ENCODE data around the gene EYA4.
"Not testable (repeated sequence)": the region's sequence is repeated elsewhere in the genome, so short reads cannot be mapped to it uniquely, and the experiment has no call there.

Gene EYA4

DNA sequence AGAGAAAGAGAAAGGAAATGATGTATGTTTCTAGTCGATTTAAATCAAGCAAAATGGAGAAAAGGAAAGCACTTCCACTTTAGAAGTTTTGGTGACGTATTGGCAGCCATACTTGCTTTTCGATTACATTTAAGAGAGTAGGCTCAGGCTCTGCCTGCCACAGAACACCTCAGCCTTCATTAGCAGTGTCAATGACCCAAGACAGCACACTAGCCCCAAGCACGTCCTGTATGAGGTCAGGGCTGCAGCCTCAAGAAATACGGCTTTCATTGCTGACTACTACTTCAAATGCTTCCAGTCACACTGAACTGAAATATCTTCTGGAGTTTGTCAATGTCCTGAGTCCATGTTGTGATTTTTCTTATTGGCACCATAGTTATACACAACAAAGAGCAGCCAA, 285.3 kb downstream of the EYA4 start:
- no peak for DNase-seq (ENCODE audit: low read depth in 2 of 2)

DNA sequence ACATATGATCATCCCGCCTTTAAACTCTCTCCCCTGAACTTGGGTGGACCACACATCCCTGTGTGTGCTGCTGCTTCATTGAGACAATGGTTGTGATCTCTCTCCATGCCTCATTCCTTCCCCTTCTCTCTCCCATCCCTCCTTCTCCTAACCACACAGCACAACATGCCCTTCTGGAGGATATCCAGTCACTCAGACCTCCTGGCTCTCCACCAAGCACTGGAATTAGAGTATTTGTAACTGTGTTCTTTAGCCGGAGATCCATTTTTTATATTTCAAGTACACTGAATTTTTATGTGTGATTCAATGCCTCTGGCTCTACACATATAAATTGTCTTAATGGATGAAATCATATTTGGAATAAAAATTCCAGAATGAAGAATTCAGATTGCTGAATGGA, 287.4 kb downstream of the EYA4 start:
- no peak for DNase-seq (ENCODE audit: low read depth in 2 of 2)

DNA sequence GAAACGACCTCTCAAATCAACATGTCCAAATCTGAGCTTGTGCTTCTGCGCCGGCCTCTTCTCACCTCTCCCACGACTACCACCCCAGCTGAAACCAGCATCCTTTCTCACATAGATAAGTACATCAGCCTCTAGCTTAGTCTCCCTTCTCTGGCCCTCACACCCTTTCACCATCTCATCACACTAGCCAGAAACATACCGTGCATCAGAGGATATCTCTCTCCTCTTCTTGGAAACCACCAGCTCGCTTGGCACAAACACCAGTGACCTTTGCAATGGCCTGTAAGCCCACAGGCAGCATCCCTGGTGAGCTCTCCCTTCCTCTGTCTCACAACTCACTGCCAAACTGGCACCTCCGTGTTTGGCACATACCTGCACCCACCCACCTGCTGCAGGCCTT, 291.8 kb downstream of the EYA4 start:
- no peak for DNase-seq (ENCODE audit: low read depth in 2 of 2)

DNA sequence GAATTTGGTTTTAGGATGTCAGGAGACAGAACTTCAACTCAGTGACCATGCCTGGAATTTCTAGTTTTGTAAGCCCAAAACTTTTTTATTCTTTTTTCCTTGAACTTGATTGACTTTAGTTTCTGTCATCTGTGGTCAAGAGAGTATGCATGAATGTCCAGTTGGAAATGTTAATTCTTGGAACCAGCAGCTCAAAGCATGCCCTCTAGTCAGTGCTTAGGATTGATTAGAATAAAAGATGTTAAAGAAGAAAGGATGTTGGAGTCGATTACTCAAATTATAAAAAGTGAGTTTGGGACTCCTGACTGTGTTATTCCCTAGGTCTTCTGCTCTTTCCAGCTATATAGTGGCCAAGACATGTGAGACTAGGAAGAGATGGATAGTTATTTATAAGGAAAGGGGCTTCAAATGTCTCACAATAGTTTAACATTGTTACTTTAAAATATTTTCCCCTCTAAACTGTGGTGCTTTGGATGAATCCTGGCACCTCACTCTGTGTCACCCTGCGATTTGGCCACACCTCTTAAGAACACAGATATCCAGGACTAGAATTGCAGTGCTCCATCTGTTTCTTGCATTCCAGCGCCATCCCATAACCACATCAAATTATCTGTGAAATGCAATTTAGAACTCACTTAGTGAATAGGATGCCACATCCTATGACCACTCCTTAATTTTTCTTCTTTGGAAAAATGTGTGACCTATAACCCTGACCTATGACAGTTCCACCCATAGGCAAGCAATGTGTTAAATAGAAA, 298.5 kb downstream of the EYA4 start:
- DNase-seq (ENCODE audit: low read depth in 2 of 2): no peak

DNA sequence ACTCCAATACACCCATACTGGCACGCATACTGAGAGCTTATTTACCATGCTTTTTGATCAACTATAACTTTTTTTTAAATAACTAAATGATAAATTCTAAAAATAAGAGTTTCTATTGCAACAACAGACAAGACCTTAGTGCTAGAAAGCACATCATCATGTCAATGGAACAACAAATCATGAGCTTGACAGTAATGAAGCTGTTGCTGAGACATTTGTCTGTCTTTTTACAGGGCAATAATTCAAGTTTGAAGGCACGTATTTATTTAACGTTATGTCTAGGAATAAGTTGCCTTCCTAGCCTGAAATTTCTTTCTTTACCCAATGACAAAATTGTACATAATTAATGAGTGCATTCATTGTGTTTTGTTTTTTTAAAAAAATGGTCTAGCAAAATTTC, 299.2 kb downstream of the EYA4 start:
- DNase-seq (ENCODE audit: low read depth in 2 of 2): no peak

DNA sequence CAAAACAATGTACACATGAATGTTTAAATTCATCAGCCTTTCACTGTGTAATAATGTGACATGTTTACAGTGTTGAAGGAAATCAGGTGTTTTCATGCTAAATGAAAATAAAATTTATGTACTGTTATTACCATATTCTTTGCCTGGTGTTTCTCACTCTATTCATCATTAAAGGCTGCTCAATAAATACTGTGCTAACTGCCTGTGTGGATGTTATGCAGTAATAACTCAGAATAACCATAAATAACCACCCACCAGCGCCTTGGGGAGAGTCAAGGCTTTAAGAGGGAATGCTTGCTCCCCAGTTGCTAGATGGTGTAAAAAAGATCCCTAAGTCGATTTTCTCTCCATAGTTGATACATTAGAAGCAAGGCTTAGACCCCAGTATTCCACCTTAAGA, 299.9 kb downstream of the EYA4 start:
- no peak for DNase-seq (ENCODE audit: low read depth in 2 of 2)

DNA sequence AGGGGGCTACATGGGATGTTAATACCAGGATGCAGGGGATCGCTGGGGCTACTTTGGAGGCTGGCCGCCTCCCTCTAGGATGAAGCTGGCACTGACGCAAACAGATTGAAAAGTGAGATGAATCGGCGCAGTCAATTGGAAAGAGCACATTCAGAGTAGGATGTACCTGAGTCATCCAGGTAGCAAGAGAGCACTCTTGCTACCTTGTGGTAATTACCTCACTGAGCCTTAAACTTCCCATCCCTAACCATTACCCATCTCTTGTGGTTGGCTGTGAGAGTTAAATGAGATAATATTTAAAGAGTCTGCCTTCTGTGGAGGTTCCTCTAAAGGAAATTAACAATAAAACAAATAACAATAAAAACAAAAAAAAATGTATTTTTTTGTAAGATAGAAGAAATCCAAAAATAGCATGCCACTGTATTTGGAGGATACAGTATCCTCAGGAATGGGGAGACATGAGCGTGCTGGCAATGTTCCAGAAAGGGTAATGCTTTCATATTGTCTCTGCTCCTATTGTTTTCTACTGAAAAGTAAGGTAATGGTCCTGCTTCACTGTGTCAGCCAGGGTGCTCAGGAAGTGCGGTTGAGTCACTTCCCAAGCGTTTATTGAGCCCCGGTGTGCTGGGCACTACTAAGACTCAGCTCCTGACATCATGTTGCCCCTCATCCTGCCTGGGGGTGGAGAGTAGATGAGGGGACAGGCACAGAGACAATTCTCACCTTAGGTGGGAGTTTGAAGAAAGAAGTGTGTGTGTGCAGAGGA, 301.1 kb downstream of the EYA4 start:
- no peak for DNase-seq (ENCODE audit: low read depth in 2 of 2)

DNA sequence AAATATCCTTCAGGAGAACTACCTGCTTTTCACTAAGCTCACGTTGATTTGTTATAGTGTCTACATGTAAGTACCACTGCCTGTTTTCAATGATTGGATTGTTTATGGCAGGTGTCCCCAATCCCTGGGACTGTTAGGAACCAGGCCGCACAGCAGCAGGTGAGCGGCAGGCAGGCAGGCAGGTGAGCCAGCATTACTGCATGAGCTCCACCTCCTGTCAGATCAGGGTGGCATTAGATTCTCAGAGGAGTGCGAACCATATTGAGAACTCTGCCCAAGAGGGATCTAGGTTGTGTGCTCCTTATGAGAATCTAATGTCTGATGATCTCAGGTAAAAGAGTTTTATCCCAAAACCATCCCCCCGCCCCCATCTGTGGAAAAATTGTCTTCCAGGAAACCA, 303.3 kb downstream of the EYA4 start:
- no peak for DNase-seq (ENCODE audit: low read depth in 2 of 2)

DNA sequence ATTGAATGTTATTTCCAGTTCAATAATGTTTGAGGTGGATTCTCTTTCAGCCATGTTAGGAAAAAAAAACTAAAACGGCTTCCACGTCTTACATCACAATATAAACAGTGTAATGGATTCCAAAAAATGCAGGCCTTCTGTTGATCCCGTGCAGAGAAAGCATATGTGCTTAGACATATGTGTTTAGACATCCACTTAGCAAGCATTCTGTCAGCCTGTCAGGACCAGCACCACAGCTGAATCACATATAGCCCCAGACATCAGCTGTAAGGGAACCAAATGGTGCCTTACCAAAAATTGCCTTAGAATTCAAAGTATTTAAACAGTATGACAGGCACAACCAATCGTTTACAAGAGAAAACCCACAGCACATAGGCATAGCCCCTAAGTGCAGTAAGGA, 304.9 kb downstream of the EYA4 start:
- DNase-seq (ENCODE audit: low read depth in 2 of 2): no peak

DNA sequence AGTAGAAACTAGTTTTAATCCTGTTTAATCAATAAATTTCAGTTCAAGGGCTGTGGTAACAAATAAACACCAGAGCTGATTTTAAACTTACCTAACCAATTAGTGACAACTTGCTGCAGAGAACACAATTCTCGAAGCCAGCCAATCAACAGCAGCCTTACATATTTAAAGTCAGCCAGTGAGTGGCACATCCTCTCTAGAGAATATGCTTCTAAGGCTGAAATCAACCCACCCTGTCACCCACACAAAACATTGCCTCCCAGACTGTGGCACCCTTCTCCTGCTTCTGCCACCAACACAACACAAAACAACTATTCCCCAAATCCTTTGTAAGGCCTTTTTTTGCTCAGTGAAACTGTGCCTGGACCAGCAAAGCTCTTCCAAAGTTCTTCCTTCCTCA, 306.0 kb downstream of the EYA4 start:
- no peak for DNase-seq (ENCODE audit: low read depth in 2 of 2)

DNA sequence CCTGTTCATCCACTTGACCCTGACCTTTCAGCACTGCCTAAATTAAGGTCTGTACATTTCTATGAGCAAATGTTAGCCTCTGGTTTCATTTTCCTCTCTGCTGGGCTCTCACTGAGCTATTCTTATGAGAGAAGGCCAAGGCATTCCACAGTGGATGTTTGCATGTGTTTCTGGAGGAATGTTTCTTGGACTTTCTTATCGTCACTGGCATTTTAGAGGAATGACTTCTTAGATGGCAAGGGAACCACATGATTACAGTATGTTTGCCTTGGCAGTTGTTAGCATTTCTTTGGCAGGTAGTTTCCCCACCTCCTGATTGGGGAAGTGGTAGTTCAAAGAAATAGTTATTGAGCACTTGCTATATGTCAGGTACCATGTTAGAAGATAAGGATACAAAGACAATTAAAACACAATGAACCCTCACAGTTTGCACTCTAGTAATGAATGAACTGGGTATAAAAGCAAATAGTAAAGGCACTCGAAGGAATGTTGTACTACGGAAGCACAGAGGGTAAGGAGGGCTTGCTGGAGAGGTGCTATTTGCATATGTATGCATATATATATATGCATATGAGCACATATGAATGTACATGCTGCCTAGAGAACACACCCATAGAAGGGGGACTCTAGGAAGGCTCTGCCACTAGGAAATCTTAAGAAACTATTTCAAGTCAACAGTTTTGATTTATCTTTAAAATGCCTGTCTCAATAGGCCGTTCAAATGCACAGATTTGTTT, 307.4 kb downstream of the EYA4 start:
- no peak for DNase-seq (ENCODE audit: low read depth in 2 of 2)

DNA sequence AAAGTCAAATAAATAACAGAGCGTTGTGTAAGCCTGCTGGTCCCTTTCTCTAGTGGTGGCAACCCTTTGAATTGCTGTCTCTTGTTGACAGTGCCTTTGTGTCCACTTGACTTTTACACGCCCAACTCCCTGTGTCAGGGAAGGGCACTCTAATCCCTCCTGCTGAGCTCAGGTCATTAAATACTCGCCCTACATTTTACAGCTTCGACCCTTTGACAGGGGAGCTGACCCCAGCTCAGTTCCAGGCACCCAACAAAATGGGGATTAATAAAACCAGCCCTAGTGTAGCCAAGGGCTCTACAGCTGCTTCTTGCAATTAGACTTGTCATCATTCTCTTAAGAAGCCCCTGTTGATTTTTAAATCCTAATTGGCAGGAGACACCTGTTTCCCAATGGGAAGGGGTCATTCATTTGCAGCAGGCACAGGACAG, 308.2 kb downstream of the EYA4 start:
- DNase-seq (ENCODE audit: low read depth in 2 of 2): no peak

DNA sequence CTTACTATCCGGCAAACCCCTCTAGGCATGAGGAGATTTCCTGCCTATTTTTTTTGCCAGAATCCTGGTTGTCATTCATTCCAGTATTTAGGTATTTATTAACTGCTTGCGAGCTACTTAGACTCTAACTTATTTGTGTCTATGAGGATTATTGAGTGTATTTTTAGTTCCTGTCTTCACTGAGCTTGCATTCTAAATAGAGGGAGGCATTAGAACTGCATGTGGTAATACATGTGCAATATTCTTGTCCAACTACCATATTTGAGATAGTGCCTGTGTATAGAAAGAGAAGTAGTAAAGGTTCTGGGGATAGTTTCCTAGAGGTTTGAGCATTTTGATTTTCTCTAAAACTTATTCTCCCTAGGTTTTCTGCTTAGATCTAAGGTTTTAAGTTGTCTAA, 308.9 kb downstream of the EYA4 start:
- no peak for DNase-seq (ENCODE audit: low read depth in 2 of 2)

DNA sequence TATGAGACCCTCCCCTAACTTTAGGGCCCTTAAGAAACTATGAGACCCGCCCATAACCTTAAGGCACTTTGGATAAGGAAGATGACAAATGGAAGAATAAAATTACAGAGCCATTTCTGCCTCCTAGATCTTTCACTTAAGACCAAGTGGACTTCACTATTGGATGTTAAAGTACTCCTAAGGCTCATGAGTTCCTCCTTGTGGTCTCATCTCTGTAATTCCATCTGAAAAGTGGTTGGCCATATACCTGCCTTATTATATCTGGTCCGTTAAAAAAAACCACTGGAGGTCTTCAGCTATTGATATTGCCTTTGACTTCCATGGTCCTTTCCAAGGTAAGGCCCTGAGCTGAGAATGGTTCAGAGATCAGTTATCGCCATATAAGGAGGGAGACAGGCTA, 310.3 kb downstream of the EYA4 start:
- no peak for DNase-seq (ENCODE audit: low read depth in 2 of 2)

DNA sequence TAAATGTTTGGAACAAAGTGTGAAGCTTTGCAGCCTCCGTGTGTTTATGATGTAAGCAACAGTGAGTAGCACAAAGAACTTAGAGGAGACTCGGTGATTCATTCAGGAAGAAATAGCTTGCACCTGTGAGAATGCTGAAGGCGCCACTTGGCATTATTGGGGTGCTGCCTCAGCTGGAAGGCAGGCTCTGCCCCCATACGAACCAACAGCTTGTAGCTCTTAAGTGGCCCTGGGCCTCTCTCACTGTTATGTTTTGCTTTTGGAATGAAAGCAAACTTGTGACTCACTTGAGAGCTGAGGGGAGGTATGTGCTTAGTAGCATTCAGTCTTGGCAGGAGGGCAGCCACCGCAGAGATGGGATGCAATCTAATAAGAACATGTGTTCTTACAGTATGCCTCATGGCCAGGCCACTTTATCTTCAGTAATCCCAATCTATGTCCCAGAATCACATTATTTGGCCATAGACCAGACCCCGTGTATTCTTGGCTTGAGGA, 310.7 kb downstream of the EYA4 start:
- DNase-seq (ENCODE audit: low read depth in 2 of 2): no peak

DNA sequence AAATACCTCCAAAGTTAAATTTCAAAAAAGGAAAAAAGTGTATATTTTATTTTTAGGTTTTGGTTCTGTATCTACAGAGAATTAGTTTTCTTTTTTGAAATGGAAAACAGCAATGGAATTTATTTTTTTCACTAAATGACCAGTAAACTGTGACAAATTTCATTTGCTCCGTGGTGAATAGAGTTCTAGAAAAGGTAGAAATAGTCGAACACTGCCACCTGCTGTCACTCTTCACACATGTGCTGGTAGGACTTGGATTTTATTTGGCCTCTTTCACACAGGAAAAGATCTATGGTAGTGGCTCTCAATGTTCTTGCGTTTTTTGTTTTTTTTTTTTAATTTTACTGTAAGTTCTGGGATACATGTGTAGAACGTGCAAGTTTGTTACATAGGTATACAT, 312.5 kb downstream of the EYA4 start:
- DNase-seq (ENCODE audit: low read depth in 2 of 2): no peak

DNA sequence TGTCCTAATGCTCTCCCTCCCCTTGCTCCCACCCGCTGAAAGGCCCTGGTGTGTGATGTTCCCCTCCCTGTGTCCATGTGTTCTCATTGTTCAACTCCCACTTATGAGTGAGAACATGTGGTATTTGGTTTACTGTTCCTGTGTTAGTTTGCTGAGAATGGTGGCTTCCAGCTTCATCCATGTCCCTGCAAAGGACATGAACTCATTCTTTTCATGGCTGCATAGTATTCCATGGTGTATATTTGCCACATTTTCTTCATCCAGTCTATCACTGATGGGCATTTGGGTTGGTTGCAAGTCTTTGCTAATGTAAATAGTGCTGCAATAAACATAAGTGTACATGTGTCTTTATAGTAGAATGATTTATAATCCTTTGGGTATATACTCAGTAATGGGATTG, 313.0 kb downstream of the EYA4 start:
- not testable (repeated sequence) for DNase-seq (ENCODE audit: low read depth in 2 of 2)

DNA sequence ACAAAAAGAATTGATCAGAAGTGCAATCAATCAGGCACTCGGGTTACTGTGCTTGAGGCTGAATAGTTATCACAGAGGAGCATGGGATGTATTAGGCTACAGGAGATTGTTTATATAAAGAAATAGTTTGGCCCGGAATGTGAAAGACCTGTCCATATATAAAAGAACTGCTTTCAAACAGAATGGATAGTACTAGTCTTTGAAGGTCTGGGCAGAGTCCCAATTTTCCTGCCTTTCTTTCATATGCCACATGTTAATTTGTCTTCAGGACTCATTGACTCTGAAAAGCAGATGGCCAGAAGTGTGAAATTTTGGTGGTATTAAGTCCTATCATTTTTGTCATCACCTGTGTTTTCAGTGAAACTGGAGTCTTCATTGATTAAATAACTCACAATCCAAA, 314.5 kb downstream of the EYA4 start:
- no peak for DNase-seq (ENCODE audit: low read depth in 2 of 2)

DNA sequence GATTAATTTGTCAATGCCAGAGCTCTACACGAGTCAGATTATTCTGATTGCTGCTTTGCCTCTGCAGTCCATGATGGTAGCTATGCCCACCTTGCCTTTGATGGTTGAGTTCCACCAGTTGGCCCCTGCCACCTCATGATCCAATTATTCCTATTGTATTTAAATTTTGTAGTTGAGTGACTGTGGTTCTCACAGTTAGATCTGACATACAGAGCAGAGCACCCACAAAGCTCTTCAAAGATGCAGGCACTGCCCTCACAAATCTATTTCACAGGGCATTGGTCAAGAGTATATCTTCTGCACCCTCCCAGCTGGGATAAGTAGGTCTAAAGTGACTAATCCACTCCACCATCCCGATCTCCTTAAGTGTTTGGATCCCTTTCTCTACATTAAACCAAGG, 318.8 kb downstream of the EYA4 start:
- DNase-seq (ENCODE audit: low read depth in 2 of 2): no peak

DNA sequence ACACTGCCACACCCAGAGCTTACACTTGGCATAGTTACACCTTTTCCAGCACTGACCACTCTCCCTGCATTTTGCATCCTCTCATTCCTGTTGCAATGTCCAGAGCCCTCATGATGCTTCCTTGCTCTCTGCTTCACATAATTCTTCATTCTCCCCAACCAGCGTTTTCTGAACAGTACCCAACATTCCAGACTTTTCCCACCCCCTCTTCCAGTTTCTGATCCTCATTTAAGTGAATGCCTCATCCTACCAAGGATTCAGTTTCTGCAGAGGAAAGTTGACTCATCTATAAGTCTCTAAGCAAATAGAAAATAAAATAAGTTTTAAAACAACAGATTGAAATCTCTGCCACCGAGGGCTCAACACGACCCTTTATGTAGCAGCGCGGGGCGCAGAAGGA, 326.5 kb downstream of the EYA4 start:
- DNase-seq (ENCODE audit: low read depth in 2 of 2): no peak

DNA sequence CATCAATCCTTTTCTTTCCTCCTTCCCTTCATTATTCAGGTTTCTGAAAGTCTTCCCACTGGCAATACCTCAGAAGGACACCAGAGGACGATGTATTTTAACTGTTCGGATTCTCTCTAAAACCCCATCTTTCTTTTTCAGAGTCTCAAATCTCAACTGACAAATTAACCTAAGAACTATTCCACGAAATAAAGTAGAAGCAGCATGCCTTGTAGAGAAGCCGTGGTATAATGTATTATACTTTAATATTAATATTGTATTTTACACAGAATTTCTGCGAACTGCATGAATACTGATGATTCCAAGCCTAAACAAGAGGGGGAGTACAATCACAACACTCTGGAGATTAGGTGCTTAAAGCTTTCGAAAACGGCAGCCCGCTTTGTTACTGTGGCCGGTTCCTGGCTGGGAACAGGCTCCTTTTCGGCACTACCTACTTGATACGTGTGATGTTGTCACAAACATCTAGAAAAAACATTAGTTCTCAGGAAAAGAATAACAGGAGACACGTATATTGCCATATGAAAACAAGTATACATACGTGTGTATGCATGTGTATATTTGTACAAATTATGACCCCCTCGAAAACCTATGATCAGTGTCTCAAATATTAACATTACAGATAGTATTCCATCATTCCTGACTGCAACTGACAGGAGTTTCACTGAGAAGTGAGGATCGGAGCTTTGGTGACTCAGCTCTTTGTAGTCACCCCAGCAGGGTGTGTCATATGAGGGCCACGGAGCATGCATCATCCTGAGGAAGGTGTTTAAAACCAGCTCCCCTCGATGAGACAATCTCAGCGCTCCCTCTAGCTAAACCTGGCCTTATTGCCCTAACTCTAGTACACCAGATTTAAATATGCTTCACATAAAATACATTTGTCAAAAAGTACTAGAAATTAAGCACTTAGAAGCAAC, 328.1 kb downstream of the EYA4 start:
- DNase-seq (ENCODE audit: low read depth in 2 of 2): peak; percentile 4 to 6

DNA sequence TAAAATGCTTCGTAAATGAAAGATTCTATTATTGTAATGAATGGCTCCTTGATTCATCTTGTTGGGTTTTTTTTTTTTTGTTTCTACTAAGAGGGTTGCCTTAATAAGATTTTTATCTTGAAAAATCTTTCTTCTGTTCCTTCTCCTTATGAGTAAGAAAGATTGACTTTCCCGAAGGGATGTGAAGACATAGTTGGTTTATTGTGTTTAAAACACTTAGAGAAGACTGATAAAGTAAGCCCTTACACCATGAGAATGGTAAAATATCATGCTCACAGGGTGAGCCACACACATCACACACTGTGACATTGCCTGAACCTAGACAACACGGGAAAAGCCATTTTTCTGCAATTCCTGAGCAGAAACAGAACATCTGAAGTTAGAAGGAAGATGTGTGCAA, 330.5 kb downstream of the EYA4 start:
- DNase-seq (ENCODE audit: low read depth in 2 of 2): no peak
